Measurements from ENCODE around the gene PGAM5. TPM values are rescaled to one million over a fixed set of nuclear protein-coding genes. Genes with fewer than 3 reads are reported as not detected.

The PGAM5 gene
- total RNA-seq, 4 donors from 2014 or later, result 16.7 to 43.6 (median 25.4) TPM

- H3K36me3 ChIP-seq, result peaks cover 0 to 24% (median 7%) of the 10 kb centered on the region in 4 donors
- TF ChIP-seq EP300 (IDR thresholded peaks at IDR 0.05; ENCODE audit: low read depth) (no peak), POLR2A (IDR thresholded peaks at IDR 0.05) (no peak), POLR2AphosphoS5 (IDR thresholded peaks at IDR 0.05) (no peak), CTCF (IDR thresholded peaks at IDR 0.05) (no peak)
- no peak overlapping the region for H3K27ac ChIP-seq
- 89% methylated on average over 17 of the region's 17 CpGs; no CpG with 5 or more reads in 1 of the 2 donors for WGBS, 2 donors (ENCODE audit: low coverage in 1 of 2)
- no peak overlapping the region for H3K4me3 ChIP-seq
- no peak for DNase-seq
- H3K27me3 ChIP-seq, result no peaks in the 10 kb centered on the region
- intact Hi-C loops (cut with DNase I; ENCODE audit: low total_unique reads), result no loop called here
- peaks cover 0 to 9% (median 2%) of the 10 kb centered on the region in 4 donors for H3K4me1 ChIP-seq
- in situ Hi-C loops (cut with MboI; ENCODE audit: low pct_ligation_motif_present in 1 of 4, low pct_unique_long_range_greater_than_20kb in 1 of 4, low sequenced_read_pairs in 3 of 4), result no loop called here
- no peaks in the 10 kb centered on the region for H3K9me3 ChIP-seq
Measured at GRCh38 chr12:132717011-132717410, 6.4 kb downstream of the PGAM5 start.

GRCh38 chr12:132717531-132718387 lies 7.1 kb downstream of the PGAM5 start:
- H3K36me3 ChIP-seq, result peaks cover 0 to 26% (median 7%) of the 10 kb centered on the region in 4 donors
- peaks cover 0 to 3% (median 0%) of the 10 kb centered on the region in 4 donors for H3K4me1 ChIP-seq
- intact Hi-C loops (cut with DNase I; ENCODE audit: low total_unique reads) (no loop called here), in situ Hi-C loops (cut with MboI; ENCODE audit: low pct_ligation_motif_present in 1 of 4, low pct_unique_long_range_greater_than_20kb in 1 of 4, low sequenced_read_pairs in 3 of 4) (no loop called here)
- WGBS, 2 donors (ENCODE audit: low coverage in 1 of 2), result 93% methylated on average over 50 of the region's 61 CpGs; no CpG with 5 or more reads in 1 of the 2 donors
- no peaks in the 10 kb centered on the region for H3K27me3 ChIP-seq
- no peak overlapping the region for H3K4me3 ChIP-seq
- no peak overlapping the region for H3K27ac ChIP-seq
- no peak for DNase-seq
- TF ChIP-seq POLR2A (IDR thresholded peaks at IDR 0.05), result no peak
- no peak for TF ChIP-seq EP300 (IDR thresholded peaks at IDR 0.05; ENCODE audit: low read depth)
- no peak for TF ChIP-seq CTCF (IDR thresholded peaks at IDR 0.05)
- no peak for TF ChIP-seq POLR2AphosphoS5 (IDR thresholded peaks at IDR 0.05)
- no peaks in the 10 kb centered on the region for H3K9me3 ChIP-seq

GRCh38 chr12:132718644-132719043 lies 8.0 kb downstream of the PGAM5 start:
- no peaks in the 10 kb centered on the region for H3K9me3 ChIP-seq
- H3K4me1 ChIP-seq, result no peaks in the 10 kb centered on the region
- in situ Hi-C loops (cut with MboI; ENCODE audit: low pct_ligation_motif_present in 1 of 4, low pct_unique_long_range_greater_than_20kb in 1 of 4, low sequenced_read_pairs in 3 of 4), result no loop called here
- intact Hi-C loops (cut with DNase I; ENCODE audit: low total_unique reads), result no loop called here
- H3K27me3 ChIP-seq, result no peaks in the 10 kb centered on the region
- no peak for TF ChIP-seq EP300 (IDR thresholded peaks at IDR 0.05; ENCODE audit: low read depth)
- TF ChIP-seq CTCF (IDR thresholded peaks at IDR 0.05), result no peak
- no peak for TF ChIP-seq POLR2AphosphoS5 (IDR thresholded peaks at IDR 0.05)
- no peak for TF ChIP-seq POLR2A (IDR thresholded peaks at IDR 0.05)
- no peak overlapping the region for H3K27ac ChIP-seq
- H3K36me3 ChIP-seq, result peaks cover 0 to 35% (median 9%) of the 10 kb centered on the region in 4 donors
- WGBS, 2 donors (ENCODE audit: low coverage in 1 of 2), result 90% methylated on average over 21 of the region's 21 CpGs; no CpG with 5 or more reads in 1 of the 2 donors
- H3K4me3 ChIP-seq, result no peak overlapping the region
- DNase-seq, result no peak

GRCh38 chr12:132719141-132719953 lies 8.7 kb downstream of the PGAM5 start:
- no peaks in the 10 kb centered on the region for H3K9me3 ChIP-seq
- H3K27me3 ChIP-seq, result no peaks in the 10 kb centered on the region
- intact Hi-C loops (cut with DNase I; ENCODE audit: low total_unique reads), result no loop called here
- TF ChIP-seq POLR2AphosphoS5 (IDR thresholded peaks at IDR 0.05), result no peak
- no peak for TF ChIP-seq EP300 (IDR thresholded peaks at IDR 0.05; ENCODE audit: low read depth)
- TF ChIP-seq POLR2A (IDR thresholded peaks at IDR 0.05), result no peak
- TF ChIP-seq CTCF (IDR thresholded peaks at IDR 0.05), result no peak
- in situ Hi-C loops (cut with MboI; ENCODE audit: low pct_ligation_motif_present in 1 of 4, low pct_unique_long_range_greater_than_20kb in 1 of 4, low sequenced_read_pairs in 3 of 4), result no loop called here
- 89 to 100% methylated on average over 6 to 31 of the region's 31 CpGs for WGBS, 2 donors (ENCODE audit: low coverage in 1 of 2)
- peaks cover 0 to 36% (median 10%) of the 10 kb centered on the region in 4 donors for H3K36me3 ChIP-seq
- no peak overlapping the region for H3K27ac ChIP-seq
- no peaks in the 10 kb centered on the region for H3K4me1 ChIP-seq
- H3K4me3 ChIP-seq, result no peak overlapping the region
- no peak for DNase-seq

Data from transverse colon (tissue), 4 donors.